HCT116 (cell line): ENCODE measurements around the gene HJURP. TPM values are rescaled to one million over a fixed set of nuclear protein-coding genes. Genes with fewer than 3 reads are reported as not detected.

ENCODE experiments used
- ATAC-seq: fragments of 200-7000 bp; cut with Tn5 transposase; 2 replicates; pipeline ENCODE4 v1.9.1; 2020; ENCODE audit warnings: mild to moderate bottlenecking, moderate library complexity
- BruUV-seq: library from RNA; stranded (reverse); fragments of 400-500 nt; replicated peaks from 2 replicates; lab custom pipeline; 2021; lab: Mats Ljungman, UMichigan
- CTCF ChIA-PET: fragments of 300-600 bp; sonication (Branson Sonifier 250); formaldehyde crosslinking; loops from one replicate; lab custom pipeline; 2021; ENCODE audit warnings: antibody characterized with exemption; lab: Charles Lee
- POLR2A ChIA-PET: fragments of 300-600, 350-600 bp; sonication (Branson Sonifier 250); formaldehyde crosslinking; loops from one replicate; lab custom pipeline; 2021; ENCODE audit warnings: antibody characterized with exemption; lab: Charles Lee
- RAD21 ChIA-PET, 2 experiments: fragments of 300-600 bp; sonication (Branson Sonifier 250); formaldehyde crosslinking; loops; one replicate each; lab custom pipeline; 2023; ENCODE audit warnings: low total read pairs in 2 of 2; ENCODE audit not compliant: uncharacterized antibody in 2 of 2, unreplicated experiment in 2 of 2, low non-redundant PET in 1 of 2; lab: Charles Lee
- DNase-seq: peaks from one replicate; pipeline ENCODE4 v3.0.0-alpha.2; 2010; ENCODE audit warnings: low read depth, low spot score
- H2AFZ ChIP-seq: fragments of 200-600 bp; shearing (Covaris generic), sonication (generic); 2 replicates; pipeline ENCODE4 v1.6.1; 2017; ENCODE audit warnings: low read depth, mixed run types, mixed read lengths, antibody characterized with exemption, low read length; ENCODE audit not compliant: poor library complexity, severe bottlenecking
- H3K27ac ChIP-seq: 2 replicates; pipeline ENCODE4 v1.5.1; 2012; ENCODE audit warnings: low read depth, low read length
- H3K27me3 ChIP-seq: fragments of 200-600 bp; sonication (generic); 2 replicates; pipeline ENCODE4 v1.6.1; 2016; ENCODE audit warnings: mixed run types, low read length, mixed read lengths; ENCODE audit not compliant: insufficient read depth
- H3K36me3 ChIP-seq, 2 experiments: fragments of 200-500 bp in 1 of 2; fragments of 200-600 bp in 1 of 2; sonication (Bioruptor generic) in 1 of 2; sonication (generic) in 1 of 2; 2 replicates each; pipeline versions ENCODE4 v1.5.1 to v1.6.1; 2014 to 2016; ENCODE audit warnings: low read length in 2 of 2, inconsistent platforms in 1 of 2, mixed read lengths in 1 of 2, mixed run types in 1 of 2; ENCODE audit not compliant: insufficient read depth in 2 of 2, control insufficient read depth in 1 of 2
- H3K4me1 ChIP-seq, 2 experiments: fragments of 200-600 bp in 1 of 2; sonication (generic) in 1 of 2; 2 replicates each; pipeline versions ENCODE4 v1.5.1 to v1.6.1; 2012 to 2017; ENCODE audit warnings: low read length in 2 of 2, inconsistent platforms in 1 of 2, mild to moderate bottlenecking in 1 of 2, mixed read lengths in 1 of 2, mixed run types in 1 of 2, moderate library complexity in 1 of 2; ENCODE audit not compliant: insufficient read depth in 2 of 2, control insufficient read depth in 1 of 2
- H3K4me2 ChIP-seq: fragments of 200-600 bp; sonication (generic); 2 replicates; pipeline ENCODE4 v1.6.1; 2017; ENCODE audit warnings: mixed run types, low read length, mixed read lengths
- H3K4me3 ChIP-seq, 2 experiments: fragments of 200-600 bp in 1 of 2; sonication (generic) in 1 of 2; replicated peaks in 1 of 2; 2 replicates each; pipeline ENCODE4 v1.5.1; 2011 to 2016; ENCODE audit warnings: low read length in 2 of 2, control low read depth in 1 of 2, low read depth in 1 of 2, mild to moderate bottlenecking in 1 of 2, mixed read lengths in 1 of 2, mixed run types in 1 of 2
- H3K79me2 ChIP-seq: fragments of 200-600 bp; sonication (generic); 2 replicates; pipeline ENCODE4 v1.6.1; 2017; ENCODE audit warnings: mild to moderate bottlenecking, mixed run types, low read length, moderate library complexity, mixed read lengths; ENCODE audit not compliant: insufficient read depth
- H3K9ac ChIP-seq: fragments of 200-600 bp; sonication (generic); 2 replicates; pipeline ENCODE4 v1.6.1; 2016; ENCODE audit warnings: low read length, mixed read lengths
- H3K9me2 ChIP-seq: fragments of 200-600 bp; sonication (generic), shearing (Covaris generic); 2 replicates; pipeline ENCODE4 v1.6.1; 2017; ENCODE audit warnings: mixed run types, mild to moderate bottlenecking, moderate library complexity; ENCODE audit not compliant: insufficient read depth
- H3K9me3 ChIP-seq, 2 experiments: fragments of 200-500 bp in 1 of 2; fragments of 200-600 bp in 1 of 2; sonication (Bioruptor generic) in 1 of 2; sonication (generic) in 1 of 2; 2 replicates each; pipeline ENCODE4 v1.6.1; 2014 to 2017; ENCODE audit warnings: low read length in 2 of 2, mixed read lengths in 2 of 2, inconsistent platforms in 1 of 2, low read depth in 1 of 2, mild to moderate bottlenecking in 1 of 2, mixed run types in 1 of 2, moderate library complexity in 1 of 2; ENCODE audit not compliant: control insufficient read depth in 1 of 2, insufficient read depth in 1 of 2
- H4K20me1 ChIP-seq: fragments of 200-600 bp; sonication (generic), shearing (Covaris generic); 2 replicates; pipeline ENCODE4 v1.6.1; 2017; ENCODE audit warnings: mixed run types, mild to moderate bottlenecking, moderate library complexity; ENCODE audit not compliant: insufficient read depth
- ATF3 ChIP-seq: IDR thresholded peaks from 2 replicates; pipeline ENCODE4 v1.6.1; 2012
- CBX3 ChIP-seq: IDR thresholded peaks from 2 replicates; pipeline ENCODE4 v1.6.1; 2012; ENCODE audit warnings: low read depth
- CEBPB ChIP-seq: IDR thresholded peaks from 2 replicates; pipeline ENCODE4 v1.6.1; 2012; ENCODE audit warnings: low read depth
- CTCF ChIP-seq, 3 experiments: fragments of 200-600 bp in 1 of 3; sonication (generic) in 1 of 3; IDR thresholded peaks in 2 of 3; conservative IDR thresholded peaks in 1 of 3; 2 replicates each; pipeline ENCODE4 v1.5.1; 2012 to 2017; ENCODE audit warnings: low read depth in 2 of 3, low read length in 2 of 3, antibody characterized with exemption in 1 of 3, borderline replicate concordance in 1 of 3, control low read depth in 1 of 3, mild to moderate bottlenecking in 1 of 3, mixed read lengths in 1 of 3, mixed run types in 1 of 3, moderate library complexity in 1 of 3; ENCODE audit not compliant: insufficient read depth in 1 of 3
- EGR1 ChIP-seq: IDR thresholded peaks from 2 replicates; pipeline ENCODE4 v1.6.1; 2012; ENCODE audit warnings: low read depth
- EZH2 ChIP-seq: fragments of 200-600 bp; sonication (generic); IDR thresholded peaks from 2 replicates; pipeline ENCODE4 v1.6.1; 2017; ENCODE audit warnings: antibody characterized with exemption, mixed run types
- MAX ChIP-seq: IDR thresholded peaks from 2 replicates; pipeline ENCODE4 v1.6.1; 2012
- POLR2AphosphoS5 ChIP-seq: IDR thresholded peaks from 2 replicates; pipeline ENCODE4 v1.6.1; 2011; ENCODE audit warnings: mild to moderate bottlenecking, low read depth, low read length, moderate library complexity
- RAD21 ChIP-seq: IDR thresholded peaks from 2 replicates; pipeline ENCODE4 v1.6.1; 2012; ENCODE audit warnings: low read depth, mild to moderate bottlenecking
- SIN3A ChIP-seq: IDR thresholded peaks from 2 replicates; pipeline ENCODE4 v1.6.1; 2012; ENCODE audit warnings: low read depth
- SP1 ChIP-seq: IDR thresholded peaks from 2 replicates; pipeline ENCODE4 v1.6.1; 2012; ENCODE audit warnings: low read depth
- SRF ChIP-seq: IDR thresholded peaks from 2 replicates; pipeline ENCODE4 v1.6.1; 2012; ENCODE audit warnings: low read depth
- TCF7L2 ChIP-seq: IDR thresholded peaks from 2 replicates; pipeline ENCODE4 v1.7.0; 2011; ENCODE audit warnings: borderline replicate concordance, inconsistent platforms; ENCODE audit not compliant: insufficient read depth, insufficient read length; ENCODE audit errors: extremely low read depth
- YY1 ChIP-seq: IDR thresholded peaks from 2 replicates; pipeline ENCODE4 v1.6.1; 2011; ENCODE audit warnings: low read length, low read depth, moderate library complexity, mild to moderate bottlenecking; ENCODE audit not compliant: insufficient replicate concordance; ENCODE audit errors: extremely low read depth
- ZBTB33 ChIP-seq: IDR thresholded peaks from 2 replicates; pipeline ENCODE4 v1.6.1; 2011; ENCODE audit warnings: mild to moderate bottlenecking, low read length, moderate library complexity; ENCODE audit not compliant: insufficient replicate concordance; ENCODE audit errors: extremely low read depth
- ZNF274 ChIP-seq: fragments of 200-500 bp; sonication (Bioruptor generic); IDR thresholded peaks from 2 replicates; pipeline ENCODE4 v1.6.1; 2014; ENCODE audit warnings: mild to moderate bottlenecking, low read depth, low read length, inconsistent platforms
- intact Hi-C: fragments of 100-400 bp; cut with micrococcal nuclease; formaldehyde crosslinking; loops from 2 replicates; pipeline ENCODE4 v1.10.0; 2022
- total RNA-seq: library from RNA; stranded (reverse); gene quantifications from one replicate; pipeline ENCODE4 v1.2.1, GENCODE V29; 2021; ENCODE audit not compliant: unreplicated experiment

The HJURP gene
- total RNA-seq, 1 experiment from 2014 or later = 64.1 TPM

GRCh38 chr2:233795735-233796171 lies 58.6 kb downstream of the HJURP start:
- no peak for DNase-seq
- no TSS peak for BruUV-seq
- TF ChIP-seq YY1 = no peak
- TF ChIP-seq EGR1 = no peak
- no peak for TF ChIP-seq EZH2
- ATAC-seq = no peak
- intact Hi-C loops = no loop called here
- Histone ChIP-seq H3K9me3 (no peaks in the 10 kb centered on the region), H4K20me1 (no peaks in the 10 kb centered on the region), H3K36me3 (no peaks in the 10 kb centered on the region), H3K79me2 (no peaks in the 10 kb centered on the region), H3K4me2 (no peak overlapping the region), H3K27me3 (no peaks in the 10 kb centered on the region), H3K9ac (no peak overlapping the region), H2AFZ (no peak overlapping the region), H3K4me1 (no peaks in the 10 kb centered on the region), H3K4me3 (no peak overlapping the region), H3K27ac (no peak overlapping the region), H3K9me2 (no peaks in the 10 kb centered on the region)
- CTCF ChIA-PET = no interaction called here
- RAD21 ChIA-PET = no interaction called here
- POLR2A ChIA-PET = no interaction called here

GRCh38 chr2:233794128-233794658 lies 60.1 kb downstream of the HJURP start:
- H3K27me3 ChIP-seq = no peaks in the 10 kb centered on the region
- ChIA-PET POLR2A (no interaction called here), RAD21 (no interaction called here), CTCF (no interaction called here)
- H3K36me3 ChIP-seq = no peaks in the 10 kb centered on the region
- DNase-seq = no peak
- intact Hi-C loops = no loop called here
- H3K4me2 ChIP-seq = no peak overlapping the region
- no peaks in the 10 kb centered on the region for H3K9me3 ChIP-seq
- H3K79me2 ChIP-seq = no peaks in the 10 kb centered on the region
- H3K4me3 ChIP-seq = no peak overlapping the region
- H2AFZ ChIP-seq = no peak overlapping the region
- no peaks in the 10 kb centered on the region for H4K20me1 ChIP-seq
- no peak for TF ChIP-seq YY1
- TF ChIP-seq EZH2 = no peak
- TF ChIP-seq EGR1 = no peak
- TF ChIP-seq RAD21 = no peak
- no peak for TF ChIP-seq SP1
- TF ChIP-seq SIN3A = no peak
- TF ChIP-seq SRF = no peak
- no peak for TF ChIP-seq ZBTB33
- no peak for TF ChIP-seq CBX3
- TF ChIP-seq TCF7L2 = no peak
- TF ChIP-seq ZNF274 = no peak
- no peak for TF ChIP-seq MAX
- TF ChIP-seq POLR2AphosphoS5 = no peak
- no peak for TF ChIP-seq ATF3
- TF ChIP-seq CEBPB = no peak
- TF ChIP-seq CTCF (IDR thresholded peaks at IDR 0.05 in 2 of 3, conservative IDR thresholded peaks at IDR 0.05 in 1 of 3; ENCODE audit: borderline replicate concordance in 1 of 3, insufficient read depth in 1 of 3, low read depth in 2 of 3, low read length in 2 of 3) = no peak
- no peaks in the 10 kb centered on the region for H3K9me2 ChIP-seq
- no TSS peak for BruUV-seq
- H3K27ac ChIP-seq = no peak overlapping the region
- ATAC-seq = no peak
- no peaks in the 10 kb centered on the region for H3K4me1 ChIP-seq
- no peak overlapping the region for H3K9ac ChIP-seq
